Tibial nerve (tissue), 4 donors: ENCODE measurements around the gene TGIF1. TPM values are rescaled to one million over a fixed set of nuclear protein-coding genes. Genes with fewer than 3 reads are reported as not detected.
A peak's percentile ranks its signal among the peaks of the same experiment; 100 is the strongest.

Source experiments
- DNase-seq, 2 donors: peaks; one replicate each; pipeline ENCODE4 v3.0.0-alpha.2; 2019; ENCODE audit warnings: low spot score in 2 of 2
- H3K27ac ChIP-seq, 4 donors: fragments of 200-600 bp; sonication (generic) in 3 of 4; one replicate each; pipeline ENCODE4 v1.5.1; 2017 to 2019; ENCODE audit warnings: mild to moderate bottlenecking in 1 of 4
- H3K27me3 ChIP-seq, 2 donors: fragments of 200-600 bp; sonication (generic) in 1 of 2; one replicate each; pipeline versions ENCODE4 v1.5.1 to v1.6.0; 2017 to 2019
- H3K36me3 ChIP-seq, 3 donors: fragments of 200-600 bp; sonication (generic); one replicate each; pipeline ENCODE4 v1.5.1; 2018 to 2019
- H3K4me1 ChIP-seq, 4 donors: fragments of 200-600 bp; sonication (generic) in 3 of 4; one replicate each; pipeline ENCODE4 v1.5.1; 2017 to 2019
- H3K4me3 ChIP-seq, 4 donors: fragments of 200-600 bp; sonication (generic) in 3 of 4; one replicate each; pipeline ENCODE4 v1.5.1; 2017 to 2019; ENCODE audit warnings: mild to moderate bottlenecking in 1 of 4, moderate library complexity in 1 of 4
- H3K9me3 ChIP-seq, 4 donors: fragments of 200-600 bp; sonication (generic) in 3 of 4; one replicate each; pipeline ENCODE4 v1.5.1; 2017 to 2019
- CTCF ChIP-seq, 5 experiments: fragments of 200-600 bp in 3 of 5; fragments of 450-650 bp in 2 of 5; sonication (generic) in 3 of 5; IDR thresholded peaks; one replicate each; pipeline ENCODE4 v1.5.1; 2016 to 2019; ENCODE audit warnings: antibody characterized with exemption in 5 of 5, mild to moderate bottlenecking in 3 of 5, moderate library complexity in 2 of 5
- EP300 ChIP-seq, 2 donors: sonication (generic); formaldehyde crosslinking; IDR thresholded peaks; one replicate each; pipeline ENCODE4 v1.6.1; 2017; ENCODE audit warnings: antibody characterized with exemption in 2 of 2, mild to moderate bottlenecking in 1 of 2
- POLR2A ChIP-seq, 2 donors: fragments of 450-650 bp; IDR thresholded peaks; one replicate each; pipeline ENCODE4 v1.6.1; 2017; ENCODE audit warnings: antibody characterized with exemption in 2 of 2, mild to moderate bottlenecking in 2 of 2, moderate library complexity in 2 of 2
- WGBS, 2 donors: methylation state at CpG; one replicate each; pipeline ENCODE4 v1.1.5; 2018; 5-methylcytosine and 5-hydroxymethylcytosine counted together
- total RNA-seq, 4 donors: library from RNA; depleted of rRNA; stranded (reverse); fragments of >200 nt; gene quantifications; one replicate each; pipeline ENCODE4 v1.1.0, GENCODE V29; 2016

TGIF1 gene
- total RNA-seq, 4 donors from 2014 or later, result 59.2 to 86.1 (median 70.1) TPM

GRCh38 chr18:3498698-3499471, 48.9 kb downstream of the TGIF1 start:
- Histone ChIP-seq H3K4me3 (peak overlapping the region; percentile 18 to 59 (median 46)), H3K36me3 (no peaks in the 10 kb centered on the region), H3K9me3 (no peaks in the 10 kb centered on the region), H3K4me1 (peaks cover 0 to 14% (median 2%) of the 10 kb centered on the region in 4 donors), H3K27me3 (no peaks in the 10 kb centered on the region), H3K27ac (peak overlapping the region in 1 of 4 donors; percentile 40)
- WGBS, 2 donors, result 24 to 29% methylated on average over 38 to 58 of the region's 58 CpGs
- DNase-seq, result peak in 1 of 2 donors; percentile 15
- TF ChIP-seq CTCF (IDR thresholded peaks at IDR 0.05) (no peak), EP300 (IDR thresholded peaks at IDR 0.05) (no peak), POLR2A (IDR thresholded peaks at IDR 0.05) (no peak)

GRCh38 chr18:3499501-3499900, 49.5 kb downstream of the TGIF1 start:
- Histone ChIP-seq H3K4me1 (peaks cover 0 to 14% (median 2%) of the 10 kb centered on the region in 4 donors), H3K27me3 (no peaks in the 10 kb centered on the region), H3K9me3 (no peaks in the 10 kb centered on the region), H3K36me3 (no peaks in the 10 kb centered on the region), H3K27ac (no peak overlapping the region), H3K4me3 (peak overlapping the region; percentile 18 to 59 (median 46))
- 42 to 43% methylated on average over 10 of the region's 10 CpGs for WGBS, 2 donors
- TF ChIP-seq CTCF (IDR thresholded peaks at IDR 0.05) (no peak), EP300 (IDR thresholded peaks at IDR 0.05) (no peak), POLR2A (IDR thresholded peaks at IDR 0.05) (no peak)
- DNase-seq, result no peak

- Histone ChIP-seq H3K4me3 (no peak overlapping the region), H3K36me3 (no peaks in the 10 kb centered on the region), H3K9me3 (no peaks in the 10 kb centered on the region), H3K27ac (no peak overlapping the region), H3K4me1 (peaks cover 0 to 14% (median 2%) of the 10 kb centered on the region in 4 donors), H3K27me3 (no peaks in the 10 kb centered on the region)
- 74 to 83% methylated on average over 5 of the region's 5 CpGs for WGBS, 2 donors
- DNase-seq, result no peak
- TF ChIP-seq CTCF (IDR thresholded peaks at IDR 0.05) (no peak), POLR2A (IDR thresholded peaks at IDR 0.05) (no peak), EP300 (IDR thresholded peaks at IDR 0.05) (no peak)
Measured at GRCh38 chr18:3500016-3500415, 50.0 kb downstream of the TGIF1 start.

GRCh38 chr18:3502650-3503049, 52.7 kb downstream of the TGIF1 start:
- 64 to 70% methylated on average over 4 of the region's 4 CpGs for WGBS, 2 donors
- H3K36me3 ChIP-seq, result no peaks in the 10 kb centered on the region
- no peak for TF ChIP-seq EP300 (IDR thresholded peaks at IDR 0.05)
- no peak for TF ChIP-seq CTCF (IDR thresholded peaks at IDR 0.05)
- TF ChIP-seq POLR2A (IDR thresholded peaks at IDR 0.05), result no peak
- H3K27me3 ChIP-seq, result no peaks in the 10 kb centered on the region
- H3K4me3 ChIP-seq, result no peak overlapping the region
- peaks cover 0 to 14% (median 2%) of the 10 kb centered on the region in 4 donors for H3K4me1 ChIP-seq
- no peak for DNase-seq
- no peak overlapping the region for H3K27ac ChIP-seq
- H3K9me3 ChIP-seq, result no peaks in the 10 kb centered on the region

- WGBS, 2 donors, result 95 to 96% methylated on average over 5 of the region's 5 CpGs
- Histone ChIP-seq H3K27me3 (no peaks in the 10 kb centered on the region), H3K36me3 (no peaks in the 10 kb centered on the region), H3K9me3 (no peaks in the 10 kb centered on the region), H3K4me3 (no peak overlapping the region), H3K4me1 (peaks cover 0 to 3% (median 1%) of the 10 kb centered on the region in 4 donors), H3K27ac (no peak overlapping the region)
- no peak for DNase-seq
- TF ChIP-seq EP300 (IDR thresholded peaks at IDR 0.05) (no peak), POLR2A (IDR thresholded peaks at IDR 0.05) (no peak)
Measured at GRCh38 chr18:3504637-3505036, 54.7 kb downstream of the TGIF1 start.
